GM19025 (cell line): ENCODE data around the gene TSKS.

ENCODE experiments used
- ATAC-seq: cut with Tn5 transposase; IDR thresholded peaks from one replicate; pipeline ENCODE4 v1.9.1; 2021; ENCODE audit warnings: mild to moderate bottlenecking, low read depth, moderate library complexity; ENCODE audit not compliant: unreplicated experiment

Gene TSKS

DNA sequence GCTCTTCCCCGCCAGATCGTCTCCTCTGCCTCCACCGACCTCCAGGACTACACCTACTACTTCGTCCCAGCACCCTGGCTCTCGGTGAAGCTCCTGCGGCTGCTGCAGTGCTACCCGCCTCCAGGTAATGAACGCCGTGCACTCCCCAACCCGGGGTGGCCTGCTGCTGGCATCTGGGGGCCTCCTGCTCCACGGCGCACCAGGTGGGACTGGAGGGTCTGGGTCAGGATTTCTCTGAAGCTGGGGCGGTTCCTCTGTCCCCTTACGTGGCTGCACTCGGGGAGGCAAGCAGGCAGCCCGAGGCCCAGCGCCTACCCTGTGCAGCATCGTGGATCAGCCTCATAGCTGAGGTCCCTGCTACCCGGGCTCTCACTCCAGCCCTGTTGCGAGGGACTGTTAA lies 32.5 kb upstream of the TSKS start:
- ATAC-seq, result no peak

DNA sequence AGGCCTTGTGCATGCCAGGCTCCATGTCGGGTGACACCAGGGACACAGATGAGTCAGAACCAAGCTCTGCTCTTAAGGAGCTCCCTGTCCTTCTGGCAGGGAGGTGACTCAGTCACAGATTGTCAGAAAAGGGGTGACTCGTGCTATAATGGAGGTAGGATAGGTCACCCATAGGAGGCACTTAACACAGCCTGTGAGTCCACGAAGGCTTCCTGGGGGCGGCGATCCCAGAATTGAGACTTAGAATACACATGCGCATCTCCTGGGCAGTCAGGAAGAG lies 30.4 kb upstream of the TSKS start:
- ATAC-seq, result no peak

- ATAC-seq, result no peak
These were observed 29.9 kb upstream of the TSKS start for GRCh38 chr19:49792829-49793560.

GRCh38 chr19:49791776-49792445 lies 28.8 kb upstream of the TSKS start:
- ATAC-seq, result no peak

DNA sequence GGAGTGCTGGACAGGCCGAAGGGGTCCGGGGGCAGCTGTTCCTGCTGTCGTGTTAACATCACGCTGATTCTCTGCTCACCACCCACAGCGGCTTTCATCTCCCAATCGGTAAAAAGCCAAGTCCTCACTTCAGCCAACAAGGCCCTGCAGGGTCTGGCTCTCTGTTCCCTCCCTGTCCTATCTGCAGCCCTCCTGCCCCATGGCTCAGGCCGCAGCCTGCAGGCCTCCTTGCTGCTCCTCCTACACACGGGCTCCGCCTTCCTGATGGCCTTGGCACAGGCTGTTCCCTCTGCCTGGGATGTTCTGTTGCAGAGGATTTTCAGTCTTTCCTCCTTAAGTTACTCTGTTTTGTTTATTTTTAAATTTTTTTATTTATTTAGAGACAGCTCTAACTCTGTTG lies 27.8 kb upstream of the TSKS start:
- ATAC-seq, result no peak

GRCh38 chr19:49788857-49789256 lies 25.8 kb upstream of the TSKS start:
- ATAC-seq, result no peak

GRCh38 chr19:49787746-49788145 lies 24.6 kb upstream of the TSKS start:
- ATAC-seq, result no peak

DNA sequence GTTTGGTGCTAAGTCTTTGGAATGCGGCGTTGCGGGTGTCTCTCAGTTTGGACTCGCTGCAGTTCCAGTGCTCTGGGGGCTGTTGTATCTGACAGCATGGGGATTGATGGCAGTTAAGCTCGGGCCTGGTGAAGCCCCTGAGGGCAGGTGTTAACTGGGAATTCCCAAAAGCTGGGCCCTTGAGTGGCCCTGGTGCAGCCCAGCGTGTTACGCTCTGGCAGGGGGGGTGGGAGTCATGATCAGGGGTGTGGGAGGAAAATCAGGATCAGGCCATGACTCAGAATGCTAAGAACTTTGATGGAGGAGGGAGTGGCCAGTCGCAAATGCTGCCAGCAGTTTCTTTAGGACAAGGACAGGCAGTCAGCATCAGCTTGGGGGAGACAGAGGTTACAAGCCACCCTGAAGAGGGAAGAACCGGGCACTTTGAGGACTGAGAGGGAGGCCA lies 23.3 kb upstream of the TSKS start:
- no peak for ATAC-seq

- ATAC-seq, result no peak
These were observed 19.4 kb upstream of the TSKS start for GRCh38 chr19:49782515-49782914.

- ATAC-seq, result no peak
These were observed 18.3 kb upstream of the TSKS start for GRCh38 chr19:49781394-49781793.

DNA sequence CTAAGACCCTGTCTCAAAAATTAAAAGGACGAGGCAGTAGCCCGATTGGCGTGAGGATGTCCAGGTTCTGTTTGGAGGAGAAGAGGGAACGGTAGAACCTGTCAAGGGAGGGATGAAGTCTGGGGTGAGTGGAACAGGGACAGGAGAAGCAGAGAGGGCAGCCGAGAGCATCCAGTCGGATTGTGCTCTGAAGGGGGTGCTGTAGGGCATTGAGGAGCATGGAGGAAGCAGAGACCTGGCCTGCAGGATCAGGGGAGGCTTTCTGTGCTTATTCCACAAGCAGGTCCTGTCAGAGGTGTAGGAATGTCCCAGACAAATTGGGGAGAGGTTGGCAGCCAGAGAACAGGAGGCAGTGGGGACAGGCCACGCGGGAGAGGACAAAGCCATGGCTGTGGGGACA lies 17.8 kb upstream of the TSKS start:
- no peak for ATAC-seq

DNA sequence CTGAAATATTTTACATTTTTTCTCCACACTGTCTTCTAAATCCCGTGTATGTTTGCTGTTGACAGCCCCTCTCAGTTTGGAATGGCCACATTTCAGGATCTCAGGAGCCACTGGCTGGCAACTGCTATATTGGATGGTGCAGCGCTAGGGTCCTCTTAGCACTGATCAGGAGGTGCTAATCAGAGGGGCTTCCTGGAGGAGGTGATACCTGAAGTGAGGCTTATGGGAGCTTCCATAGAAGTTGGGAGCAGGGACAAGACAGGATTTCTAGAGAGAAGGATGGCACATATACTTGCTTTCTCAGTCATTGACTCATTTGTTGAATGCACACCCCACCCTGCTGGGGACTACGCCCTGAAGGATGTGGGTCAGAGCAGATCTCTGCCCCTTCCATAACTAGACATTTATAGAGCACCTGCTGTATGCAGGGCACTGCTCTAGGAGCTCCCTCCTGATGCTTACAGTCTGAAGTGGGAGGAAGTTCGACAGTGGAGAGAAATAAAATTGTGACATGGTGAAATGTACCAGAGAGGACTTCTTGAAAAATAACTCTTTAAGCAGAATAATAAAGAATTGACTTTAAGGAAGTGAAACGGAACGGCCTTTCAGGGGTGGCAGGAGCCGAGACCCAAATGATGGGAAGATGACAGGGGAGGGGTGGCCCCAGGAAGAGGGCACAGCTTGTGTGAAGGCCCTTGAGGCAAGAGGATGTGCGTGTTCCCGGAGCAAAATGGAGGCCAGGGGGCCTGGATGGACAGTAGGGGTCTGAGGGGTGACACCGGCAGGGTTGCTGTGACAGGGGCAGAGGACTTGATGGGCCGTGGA lies 16.8 kb upstream of the TSKS start:
- ATAC-seq, result no peak

DNA sequence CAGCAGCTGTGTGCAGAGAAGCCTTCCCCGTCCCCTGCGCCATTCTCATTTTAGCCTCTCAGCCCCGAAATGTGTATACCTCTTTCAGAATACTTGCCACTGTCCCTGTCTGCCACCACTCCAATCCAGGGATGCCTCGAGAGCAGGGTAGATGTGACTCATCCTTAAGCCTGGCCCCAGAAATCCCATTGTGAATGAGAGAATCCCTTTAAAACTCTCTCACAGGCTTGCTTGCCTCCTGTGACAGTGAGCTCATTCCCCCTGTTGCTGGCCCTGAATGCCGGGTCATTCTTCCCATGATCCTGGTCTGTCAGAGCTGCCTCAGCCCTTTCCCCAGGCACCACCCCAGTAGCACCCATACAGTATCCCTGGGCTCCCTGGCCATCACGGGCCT lies 13.3 kb upstream of the TSKS start:
- ATAC-seq, result no peak

- ATAC-seq, result no peak
These were observed 12.8 kb upstream of the TSKS start for GRCh38 chr19:49775742-49776370.

DNA sequence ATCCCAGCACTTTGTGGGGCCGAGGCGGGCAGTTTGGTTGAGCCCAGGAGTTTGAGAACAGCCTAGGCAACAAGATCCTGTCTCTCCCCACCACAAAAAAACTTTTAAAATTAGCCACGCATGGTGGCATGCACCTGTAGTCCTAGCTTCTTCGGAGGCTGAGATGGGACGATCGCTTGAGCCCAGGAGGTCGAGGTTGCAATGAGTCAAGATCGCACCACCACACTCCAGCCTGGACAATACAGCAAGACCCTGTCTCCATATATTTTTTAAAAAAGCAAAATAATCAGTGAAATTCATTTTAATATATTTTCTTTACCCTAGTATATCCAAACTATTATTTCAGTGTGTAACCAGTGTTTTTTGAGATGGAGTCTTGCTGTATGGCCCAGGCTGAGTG lies 11.9 kb upstream of the TSKS start:
- no peak for ATAC-seq

DNA sequence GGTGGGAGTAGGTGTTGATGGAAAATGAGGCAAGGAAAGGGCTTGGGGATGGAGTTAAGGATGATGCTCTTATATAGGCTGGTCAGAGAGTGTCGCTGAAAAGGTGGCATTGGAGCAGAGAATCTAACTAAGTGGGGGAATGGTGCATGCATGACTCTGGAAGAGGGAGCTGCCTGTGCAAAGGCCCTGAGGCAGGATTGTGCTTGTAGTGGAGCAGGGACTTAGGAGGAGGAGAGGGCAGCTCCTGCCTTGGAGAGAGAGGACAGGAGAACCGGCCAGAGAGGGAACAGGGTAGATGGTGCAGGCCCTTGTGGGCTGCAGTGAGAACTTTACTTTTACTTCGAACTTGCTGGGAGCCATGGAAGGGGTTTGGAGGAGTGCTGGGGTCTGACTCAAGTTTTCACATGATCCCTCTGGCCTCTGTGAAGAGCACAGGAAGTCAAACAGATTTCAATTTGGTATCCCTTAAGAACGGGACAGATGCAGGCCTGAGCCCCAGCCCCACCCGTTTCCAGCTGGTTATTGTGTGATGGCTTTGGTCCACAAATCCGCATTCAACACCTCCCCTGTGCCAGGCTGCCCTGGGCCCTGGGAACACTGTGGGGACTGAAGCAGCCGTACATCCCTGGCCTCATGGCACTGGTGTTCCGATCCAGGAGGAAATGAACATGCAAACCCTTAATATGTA lies 10.7 kb upstream of the TSKS start:
- no peak for ATAC-seq

DNA sequence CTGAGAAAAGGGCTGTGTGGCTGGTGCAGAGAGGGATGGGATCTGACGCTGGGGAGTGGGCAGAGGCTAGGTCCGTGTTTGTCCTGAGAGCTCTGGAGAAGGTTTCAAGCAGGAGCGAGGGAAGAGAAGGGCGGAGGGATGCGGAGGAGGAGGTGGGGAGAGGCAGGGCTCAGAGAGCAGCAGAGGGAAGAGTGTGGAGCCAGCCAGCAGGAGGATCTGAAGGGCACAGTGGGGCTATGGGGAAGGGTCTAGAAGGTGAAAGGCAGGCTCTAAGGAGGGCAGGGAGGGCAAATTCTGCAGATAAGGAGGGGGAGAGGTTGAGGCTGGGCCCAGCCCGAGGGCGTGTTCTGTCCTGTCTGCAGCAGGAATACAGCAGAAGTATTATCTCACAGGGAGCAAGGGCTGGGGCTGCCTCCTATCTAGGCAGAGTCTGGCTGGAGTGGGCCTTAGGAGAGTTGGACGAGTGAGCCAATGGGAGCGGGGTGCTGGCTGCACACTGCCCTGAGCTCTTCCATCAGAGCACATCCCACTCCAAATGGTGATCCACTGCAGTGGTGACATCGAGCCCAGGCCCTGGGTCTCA lies 9.8 kb upstream of the TSKS start:
- ATAC-seq, result no peak

DNA sequence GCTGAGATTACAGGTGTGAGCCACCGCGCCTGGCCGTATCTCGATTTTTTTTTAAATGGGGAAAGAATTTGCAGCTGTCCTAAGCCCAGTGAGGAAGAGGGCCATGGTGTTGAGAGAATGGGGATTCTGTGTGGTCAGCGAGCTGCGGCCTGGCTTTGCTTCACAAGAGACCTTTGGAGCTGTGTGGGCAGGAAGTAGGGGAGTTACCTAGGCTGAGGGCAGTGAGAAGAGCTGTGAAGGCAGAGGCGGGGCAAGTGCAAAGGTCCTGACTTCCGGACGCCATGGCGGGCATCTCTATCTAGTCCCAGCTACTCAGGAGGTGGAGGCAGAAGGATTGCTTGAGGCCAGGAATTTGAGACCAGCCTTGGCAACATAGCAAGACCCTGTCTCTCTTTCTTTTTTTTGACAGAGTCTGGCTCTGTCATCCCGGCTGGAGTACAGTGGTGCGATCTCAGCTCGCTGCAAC lies 8.6 kb upstream of the TSKS start:
- no peak for ATAC-seq

- no peak for ATAC-seq
These were observed 7.4 kb upstream of the TSKS start for GRCh38 chr19:49770529-49770928.

- ATAC-seq, result no peak
These were observed 5.0 kb upstream of the TSKS start for GRCh38 chr19:49767967-49768581.
